Measurements from ENCODE around the gene CYTH2. TPM values are rescaled to one million over a fixed set of nuclear protein-coding genes. Genes with fewer than 3 reads are reported as not detected.

The CYTH2 gene
- polyA plus RNA-seq, 2 of the 4 experiments (the other 2 are of a cell fraction) = 33.4 to 50.5 TPM

- FAIRE-seq (no peak), DNase-seq (ENCODE audit: low read depth in 1 of 2, low spot score in 1 of 2) (no peak), ATAC-seq (0 out of 6 replicates have a peak, but pooled peaks of 1 of the 2 experiments have one; percentile 13)
- H3K4me3 ChIP-seq = no peak overlapping the region
- H3K9me3 ChIP-seq = peaks cover 37% of the 10 kb centered on the region
- H3K27ac ChIP-seq = no peak overlapping the region
- WGBS (ENCODE audit: missing lambda C conversion rate) = 76% methylated on average over 20 of the region's 20 CpGs
- POLR2A ChIA-PET = no interaction called here
- no peaks in the 10 kb centered on the region for H3K4me1 ChIP-seq
- CTCF ChIA-PET = interaction anchor here (0.6 to 3.3 kb wide), 9 partner anchors 10 to 111 kb away, joined by 3 to 17 read pairs (median 4); no protein-coding TSS in a partner anchor
- H3K4me2 ChIP-seq = no peak overlapping the region
- TF ChIP-seq FOXS1 (CRISPR knock-in tag; IDR thresholded peaks at IDR 0.05) = no peak
- TF ChIP-seq RCOR1 (IDR thresholded peaks at IDR 0.05; ENCODE audit: low read depth, low read length) = no peak
- TF ChIP-seq HEYL (CRISPR knock-in tag; IDR thresholded peaks at IDR 0.05) = no peak
- no peak for TF ChIP-seq PHF8 (IDR thresholded peaks at IDR 0.05; ENCODE audit: borderline replicate concordance, low read depth)
- TF ChIP-seq PBX3 (IDR thresholded peaks at IDR 0.05) = no peak
- TF ChIP-seq MAFK (IDR thresholded peaks at IDR 0.05; ENCODE audit: partially characterized antibody) = no peak
- TF ChIP-seq ZNF302 (CRISPR knock-in tag; IDR thresholded peaks at IDR 0.05) = no peak
- TF ChIP-seq EP300 (IDR thresholded peaks at IDR 0.05) = no peak
- TF ChIP-seq ZFP36 (IDR thresholded peaks at IDR 0.05; ENCODE audit: borderline replicate concordance, partially characterized antibody) = no peak
- no peak for TF ChIP-seq BCL3 (IDR thresholded peaks at IDR 0.05)
- no peak for TF ChIP-seq RFX5 (IDR thresholded peaks at IDR 0.05)
- TF ChIP-seq CBX2 (IDR thresholded peaks at IDR 0.05; ENCODE audit: borderline replicate concordance, low read depth) = no peak
- no peak for TF ChIP-seq KDM5A (IDR thresholded peaks at IDR 0.05)
- no peak for TF ChIP-seq GATA3 (IDR thresholded peaks at IDR 0.05; ENCODE audit: borderline replicate concordance)
- no peak for TF ChIP-seq RNF2 (IDR thresholded peaks at IDR 0.05; ENCODE audit: borderline replicate concordance, low read depth)
- TF ChIP-seq TFCP2L1 (CRISPR knock-in tag; IDR thresholded peaks at IDR 0.05) = no peak
These were observed 61.0 kb downstream of the CYTH2 start for GRCh38 chr19:48530066-48530720.

GRCh38 chr19:48530770-48531169 is 61.6 kb downstream of the CYTH2 start:
- WGBS (ENCODE audit: missing lambda C conversion rate) = 82% methylated on average over 6 of the region's 6 CpGs
- no peak overlapping the region for H3K4me2 ChIP-seq
- FAIRE-seq (no peak), DNase-seq (ENCODE audit: low read depth in 1 of 2, low spot score in 1 of 2) (no peak), ATAC-seq (no peak)
- H3K4me3 ChIP-seq = no peak overlapping the region
- no peaks in the 10 kb centered on the region for H3K4me1 ChIP-seq
- CTCF ChIA-PET = interaction anchor here (0.6 to 2.2 kb wide), 6 partner anchors 11 to 1870 kb away, joined by 3 to 5 read pairs (median 4); no protein-coding TSS in a partner anchor
- peaks cover 36% of the 10 kb centered on the region for H3K9me3 ChIP-seq
- no peak overlapping the region for H3K27ac ChIP-seq
- POLR2A ChIA-PET = no interaction called here
- TF ChIP-seq HOXA7 (CRISPR knock-in tag; IDR thresholded peaks at IDR 0.05) (no peak), HDAC2 (IDR thresholded peaks at IDR 0.05) (no peak), POLR2AphosphoS2 (conservative IDR thresholded peaks at IDR 0.05; ENCODE audit: low read length) (no peak), CTCF (IDR thresholded peaks at IDR 0.05) (no peak), ATOH8 (CRISPR knock-in tag; IDR thresholded peaks at IDR 0.05; ENCODE audit: low read depth) (no peak), ZSCAN20 (CRISPR knock-in tag; IDR thresholded peaks at IDR 0.05) (no peak), BCL3 (IDR thresholded peaks at IDR 0.05) (no peak), ZNF302 (CRISPR knock-in tag; IDR thresholded peaks at IDR 0.05) (no peak), NPAS2 (CRISPR knock-in tag; IDR thresholded peaks at IDR 0.05; ENCODE audit: borderline replicate concordance) (no peak), BHLHE40 (IDR thresholded peaks at IDR 0.05; ENCODE audit: low read depth, low read length) (no peak), MYC (IDR thresholded peaks at IDR 0.05; ENCODE audit: borderline replicate concordance, low read length) (no peak), E2F6 (IDR thresholded peaks at IDR 0.05; ENCODE audit: borderline replicate concordance, low read depth) (no peak), EHMT2 (IDR thresholded peaks at IDR 0.05; ENCODE audit: low read depth) (no peak), MAX (IDR thresholded peaks at IDR 0.05) (no peak), ZC3H11A (IDR thresholded peaks at IDR 0.05) (no peak), TFCP2L1 (CRISPR knock-in tag; IDR thresholded peaks at IDR 0.05) (no peak)

Measured in A549 (cell line).